A204.1 (cell line): Measurements from ENCODE around the gene ARGLU1.

Experiments used
- FAIRE-seq: peaks from 2 replicates; lab custom pipeline; 2012; peaks lifted over from hg19 to GRCh38; lab: Jason Lieb, UNC

ARGLU1 gene

DNA sequence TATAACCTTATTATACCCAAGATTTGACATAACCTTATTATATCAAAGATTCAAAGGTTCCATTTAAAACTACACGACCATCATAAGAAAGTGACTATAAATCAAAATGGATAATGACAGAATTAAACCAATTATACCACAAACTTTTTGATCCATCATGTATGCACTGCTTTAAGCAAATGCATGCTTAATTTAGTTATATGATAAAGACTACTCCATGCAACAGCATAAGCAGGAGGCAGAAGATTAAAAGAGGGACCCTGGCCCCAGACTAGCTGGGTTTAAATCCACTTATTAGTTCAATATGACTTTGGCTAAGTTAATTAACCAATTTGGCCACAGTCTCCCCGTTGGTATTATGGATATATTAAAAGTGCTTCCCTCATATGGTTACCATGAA, 43.8 kb downstream of the ARGLU1 start:
- FAIRE-seq: no peak

DNA sequence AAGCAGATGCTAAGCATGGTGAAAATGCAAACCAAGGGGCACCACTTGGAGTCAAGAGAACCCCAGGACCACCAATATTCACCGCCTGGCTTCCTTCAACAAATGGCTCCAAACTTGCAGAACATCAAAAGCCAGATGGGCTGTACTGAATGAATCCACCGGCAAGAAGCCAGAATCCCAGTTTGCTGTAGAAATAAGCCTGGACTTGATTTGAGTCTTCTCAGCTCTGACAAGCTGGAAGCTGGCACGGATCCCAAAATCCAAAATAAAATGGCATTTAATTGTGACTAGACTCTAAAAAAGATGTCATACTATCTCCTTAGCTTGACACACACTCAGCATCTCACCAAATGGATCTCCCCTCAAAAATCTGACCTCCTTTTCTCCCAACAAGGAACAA, 44.4 kb downstream of the ARGLU1 start:
- FAIRE-seq: no peak

- no peak for FAIRE-seq
Measured at GRCh38 chr13:106522898-106523525, 44.9 kb downstream of the ARGLU1 start.

- no peak for FAIRE-seq
Measured at GRCh38 chr13:106522112-106522705, 45.7 kb downstream of the ARGLU1 start.

DNA sequence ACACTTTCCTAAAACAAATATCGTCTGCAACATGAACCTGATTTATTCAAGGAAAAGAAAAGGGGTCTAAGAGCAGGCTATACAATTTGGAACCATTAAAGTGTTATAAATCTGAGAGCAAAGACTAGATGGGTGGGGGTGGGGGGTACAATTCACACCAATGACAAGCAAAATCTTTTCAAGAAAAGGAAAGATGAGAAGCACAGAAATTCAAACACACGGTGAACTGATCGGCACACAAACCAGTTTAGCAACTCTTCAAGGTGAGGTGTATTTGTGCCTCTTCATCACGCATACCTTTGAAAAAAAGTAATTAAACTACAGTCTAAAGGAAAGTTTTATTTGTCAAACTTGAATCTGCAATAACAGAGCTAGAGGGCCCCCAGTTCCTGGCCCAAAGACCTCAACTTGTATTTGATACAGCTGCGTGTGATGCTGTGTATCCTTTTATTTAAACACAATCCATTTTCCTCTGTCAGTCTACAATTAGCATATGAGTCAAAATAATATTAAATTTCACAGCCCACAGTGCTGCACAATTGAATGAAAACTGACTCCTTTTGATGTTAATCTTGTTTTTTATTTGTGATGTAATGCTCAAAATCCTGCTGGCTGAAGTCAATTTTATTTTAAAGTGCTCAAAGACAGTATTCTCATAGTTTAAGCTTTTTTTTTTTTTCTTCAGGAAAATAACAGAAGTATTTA, 46.7 kb downstream of the ARGLU1 start:
- FAIRE-seq: no peak

GRCh38 chr13:106520251-106521054, 47.5 kb downstream of the ARGLU1 start:
- no peak for FAIRE-seq

DNA sequence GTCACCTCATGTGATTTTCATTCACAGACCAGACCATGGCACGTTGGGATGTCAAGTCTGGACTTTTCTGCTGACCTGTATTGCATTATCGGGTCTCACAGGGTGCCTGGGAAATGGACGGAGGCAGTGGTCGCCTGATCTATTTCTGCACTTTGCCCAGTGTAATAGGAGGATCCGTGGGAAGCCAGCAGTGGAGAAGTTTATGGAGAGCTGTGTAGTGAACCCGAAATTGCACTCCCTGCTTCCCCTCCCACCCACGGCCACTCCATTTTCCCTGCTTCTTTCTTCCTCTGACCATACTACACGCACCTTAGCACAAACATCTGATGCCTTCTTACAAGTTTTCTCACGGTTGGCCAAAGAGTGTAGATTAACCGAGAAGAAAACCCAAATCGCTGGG, 49.4 kb downstream of the ARGLU1 start:
- no peak for FAIRE-seq

- FAIRE-seq: no peak
Measured at GRCh38 chr13:106517109-106517847, 50.7 kb downstream of the ARGLU1 start.

DNA sequence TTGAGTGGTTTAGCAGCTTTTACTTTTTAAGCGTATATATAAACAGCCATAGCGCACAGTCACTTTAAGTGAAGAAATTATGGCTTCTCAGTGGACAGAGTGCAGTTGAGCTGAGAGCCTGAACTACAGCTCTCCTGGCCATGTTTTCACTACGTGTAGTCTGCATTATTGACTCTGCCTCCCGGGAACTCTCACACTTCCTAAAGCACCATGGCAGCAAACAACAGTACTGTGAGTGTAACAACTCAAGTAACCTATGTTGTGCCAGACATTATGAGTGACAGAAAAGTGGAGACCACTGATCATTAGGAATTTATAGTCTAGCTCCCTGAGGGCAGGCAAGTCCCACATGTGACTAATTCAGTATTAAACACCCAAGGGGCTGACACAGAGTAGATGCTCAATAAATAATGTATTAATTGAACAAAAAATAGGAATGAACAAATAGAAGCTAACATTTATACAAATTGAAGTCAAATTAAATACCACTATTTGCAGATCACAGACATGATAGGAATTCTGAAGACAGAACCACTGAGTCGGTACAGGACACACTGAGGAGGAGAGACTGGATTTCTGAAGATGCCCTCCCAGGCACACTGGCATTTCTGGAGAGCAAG, 52.2 kb downstream of the ARGLU1 start:
- no peak for FAIRE-seq

- no peak for FAIRE-seq
Measured at GRCh38 chr13:106514928-106515634, 52.9 kb downstream of the ARGLU1 start.

- no peak for FAIRE-seq
Measured at GRCh38 chr13:106513025-106513983, 54.6 kb downstream of the ARGLU1 start.

- FAIRE-seq: no peak
Measured at GRCh38 chr13:106507560-106508274, 60.2 kb downstream of the ARGLU1 start.

DNA sequence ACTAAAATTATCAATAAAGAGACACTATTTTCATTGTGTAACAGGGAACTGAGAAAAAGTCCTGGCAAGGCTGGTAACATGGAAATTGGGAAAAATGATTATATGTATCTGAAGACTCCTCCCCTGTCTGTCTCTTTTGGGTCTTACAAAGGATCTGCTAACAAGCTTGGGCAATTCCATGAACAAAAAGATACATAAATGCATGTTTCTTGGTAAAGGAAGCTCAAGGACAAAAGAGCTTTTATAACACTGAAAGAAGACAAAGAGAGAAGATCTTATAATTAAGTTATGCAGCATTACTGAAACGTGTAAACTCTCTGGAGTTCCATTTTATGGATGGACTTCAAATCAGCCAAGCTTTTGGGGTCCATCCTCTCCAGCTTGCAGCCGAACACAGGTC, 61.7 kb downstream of the ARGLU1 start:
- no peak for FAIRE-seq

GRCh38 chr13:106505732-106506131, 62.2 kb downstream of the ARGLU1 start:
- FAIRE-seq: no peak

DNA sequence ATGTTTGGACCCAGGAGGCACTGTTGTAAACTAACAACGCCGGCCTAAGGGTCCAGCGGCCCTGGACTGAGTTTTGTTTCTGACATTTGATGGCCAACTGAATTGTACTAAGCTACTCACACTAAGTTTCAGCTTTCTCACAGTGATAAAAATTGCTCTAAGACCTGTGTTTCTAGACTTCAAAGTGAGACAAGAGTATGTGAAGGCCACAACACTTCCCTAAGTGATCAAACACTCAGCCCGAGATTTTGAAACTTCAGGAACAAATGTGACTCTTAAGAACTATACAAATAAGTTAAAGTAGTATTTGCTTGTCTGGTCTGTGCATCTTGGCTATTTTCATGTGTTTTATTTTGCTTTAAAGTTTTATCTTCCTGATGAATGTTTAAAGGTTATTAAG, 62.6 kb downstream of the ARGLU1 start:
- no peak for FAIRE-seq

- no peak for FAIRE-seq
Measured at GRCh38 chr13:106503730-106504453, 64.0 kb downstream of the ARGLU1 start.

- FAIRE-seq: no peak
Measured at GRCh38 chr13:106503272-106503671, 64.7 kb downstream of the ARGLU1 start.

DNA sequence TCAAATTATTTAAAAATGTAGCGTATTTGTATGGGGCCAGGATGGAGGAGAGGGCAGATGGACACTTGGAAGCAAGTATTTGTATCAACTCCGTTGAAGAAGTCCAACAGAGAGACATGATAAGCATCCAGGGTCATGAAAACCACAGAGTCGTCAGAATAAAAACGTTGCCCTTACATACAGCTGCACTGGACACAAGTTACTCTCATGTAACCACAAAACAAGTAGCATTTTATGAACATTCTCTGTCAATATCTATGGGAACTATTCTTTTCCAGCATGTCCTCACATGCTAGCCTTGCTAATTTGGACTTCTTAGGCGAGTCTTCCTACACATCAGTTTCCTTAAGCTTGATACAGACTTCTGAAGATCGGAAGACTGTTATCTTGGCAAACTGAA, 67.5 kb downstream of the ARGLU1 start:
- no peak for FAIRE-seq

DNA sequence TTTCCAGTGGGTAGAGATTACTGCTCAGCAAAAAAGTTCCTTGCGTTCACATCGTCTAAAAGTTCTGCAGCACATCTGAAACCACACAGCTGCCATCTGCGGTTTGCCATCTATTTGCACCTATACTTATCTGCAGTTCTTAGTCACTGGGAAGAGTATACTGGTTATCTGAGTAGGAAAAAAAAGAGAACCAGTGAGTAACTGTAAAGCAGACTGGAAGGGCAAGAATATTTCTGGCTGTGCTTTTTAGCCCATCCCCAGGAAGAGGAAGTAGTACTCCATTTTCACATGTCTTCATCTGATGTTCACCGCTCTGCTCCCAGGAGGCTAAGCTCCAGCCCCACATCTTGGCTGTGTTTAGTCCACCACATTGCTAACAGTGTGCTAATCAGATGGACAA, 68.0 kb downstream of the ARGLU1 start:
- no peak for FAIRE-seq
